ENCODE results near the gene TGM6.

The TGM6 gene

DNA sequence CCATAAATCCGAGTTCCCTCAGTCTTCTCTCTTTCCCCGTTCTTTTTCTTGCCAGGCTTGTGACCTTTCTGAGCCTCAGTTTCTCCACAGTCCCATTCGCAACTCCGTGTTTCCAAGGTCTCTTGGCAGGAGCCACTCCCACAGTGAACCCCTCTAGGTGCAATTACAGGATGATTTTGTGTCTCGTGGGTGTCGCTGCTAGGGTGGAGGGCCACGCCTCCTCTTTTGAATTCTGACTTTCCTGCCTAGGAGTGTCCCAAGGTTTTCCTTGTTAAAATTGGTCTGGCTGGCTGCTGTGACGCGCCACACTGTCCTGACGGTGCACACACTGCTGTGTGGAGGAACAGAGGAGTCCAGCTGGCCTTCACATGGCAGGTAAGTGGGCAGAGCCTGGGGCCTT is at the start of gene TGM6:
Gene TGM6, plus strand, starts transcription at position 301 of the 400 bp plus-strand sequence. Its CDS starts 68 bp downstream, at position 369.
- Histone ChIP-seq H3K27ac (no peak within 1 kb of the TSS), H3K9me3 (ENCODE audit: control insufficient read depth, low read length) (no peaks in the 10 kb centered on the region), H3K79me2 (no peaks in the 10 kb centered on the region), H3K4me3 (ENCODE audit: low read depth, low read length) (no peak within 1 kb of the TSS), H2AFZ (no peak within 1 kb of the TSS), H3K27me3 (ENCODE audit: control insufficient read depth, insufficient read depth, low read length) (no peaks in the 10 kb centered on the region), H3K4me2 (ENCODE audit: low read length) (no peak within 1 kb of the TSS), H3K36me3 (ENCODE audit: control insufficient read depth, insufficient read depth, low read length) (no peaks in the 10 kb centered on the region), H3K9ac (no peak within 1 kb of the TSS), H3K4me1 (no peaks in the 10 kb centered on the region)
- TF ChIP-seq, protein P1, sequence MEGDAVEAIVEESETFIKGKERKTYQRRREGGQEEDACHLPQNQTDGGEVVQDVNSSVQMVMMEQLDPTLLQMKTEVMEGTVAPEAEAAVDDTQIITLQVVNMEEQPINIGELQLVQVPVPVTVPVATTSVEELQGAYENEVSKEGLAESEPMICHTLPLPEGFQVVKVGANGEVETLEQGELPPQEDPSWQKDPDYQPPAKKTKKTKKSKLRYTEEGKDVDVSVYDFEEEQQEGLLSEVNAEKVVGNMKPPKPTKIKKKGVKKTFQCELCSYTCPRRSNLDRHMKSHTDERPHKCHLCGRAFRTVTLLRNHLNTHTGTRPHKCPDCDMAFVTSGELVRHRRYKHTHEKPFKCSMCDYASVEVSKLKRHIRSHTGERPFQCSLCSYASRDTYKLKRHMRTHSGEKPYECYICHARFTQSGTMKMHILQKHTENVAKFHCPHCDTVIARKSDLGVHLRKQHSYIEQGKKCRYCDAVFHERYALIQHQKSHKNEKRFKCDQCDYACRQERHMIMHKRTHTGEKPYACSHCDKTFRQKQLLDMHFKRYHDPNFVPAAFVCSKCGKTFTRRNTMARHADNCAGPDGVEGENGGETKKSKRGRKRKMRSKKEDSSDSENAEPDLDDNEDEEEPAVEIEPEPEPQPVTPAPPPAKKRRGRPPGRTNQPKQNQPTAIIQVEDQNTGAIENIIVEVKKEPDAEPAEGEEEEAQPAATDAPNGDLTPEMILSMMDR (IDR thresholded peaks at IDR 0.05), result no peak

- no peaks in the 10 kb centered on the region for H3K4me1 ChIP-seq
- no peak overlapping the region for H3K4me2 ChIP-seq (ENCODE audit: low read length)
- H3K27me3 ChIP-seq (ENCODE audit: control insufficient read depth, insufficient read depth, low read length), result no peaks in the 10 kb centered on the region
- H2AFZ ChIP-seq, result no peak overlapping the region
- H3K4me3 ChIP-seq (ENCODE audit: low read depth, low read length), result no peak overlapping the region
- no peak overlapping the region for H3K27ac ChIP-seq
- TF ChIP-seq, protein P1 (IDR thresholded peaks at IDR 0.05), result no peak
- H3K9me3 ChIP-seq (ENCODE audit: control insufficient read depth, low read length), result no peaks in the 10 kb centered on the region
- H3K79me2 ChIP-seq, result no peaks in the 10 kb centered on the region
- no peaks in the 10 kb centered on the region for H3K36me3 ChIP-seq (ENCODE audit: control insufficient read depth, insufficient read depth, low read length)
- H3K9ac ChIP-seq, result no peak overlapping the region
Observed at GRCh38 chr20:2331106-2331505, 49.6 kb upstream of the TGM6 start.

GRCh38 chr20:2331901-2332565 is 48.7 kb upstream of the TGM6 start:
- Histone ChIP-seq H3K79me2 (no peaks in the 10 kb centered on the region), H3K9me3 (ENCODE audit: control insufficient read depth, low read length) (no peaks in the 10 kb centered on the region), H3K27me3 (ENCODE audit: control insufficient read depth, insufficient read depth, low read length) (no peaks in the 10 kb centered on the region), H3K4me2 (ENCODE audit: low read length) (no peak overlapping the region), H3K36me3 (ENCODE audit: control insufficient read depth, insufficient read depth, low read length) (no peaks in the 10 kb centered on the region), H3K9ac (no peak overlapping the region), H2AFZ (no peak overlapping the region), H3K27ac (no peak overlapping the region), H3K4me3 (ENCODE audit: low read depth, low read length) (no peak overlapping the region), H3K4me1 (no peaks in the 10 kb centered on the region)
- TF ChIP-seq, protein P1 (IDR thresholded peaks at IDR 0.05), result no peak

DNA sequence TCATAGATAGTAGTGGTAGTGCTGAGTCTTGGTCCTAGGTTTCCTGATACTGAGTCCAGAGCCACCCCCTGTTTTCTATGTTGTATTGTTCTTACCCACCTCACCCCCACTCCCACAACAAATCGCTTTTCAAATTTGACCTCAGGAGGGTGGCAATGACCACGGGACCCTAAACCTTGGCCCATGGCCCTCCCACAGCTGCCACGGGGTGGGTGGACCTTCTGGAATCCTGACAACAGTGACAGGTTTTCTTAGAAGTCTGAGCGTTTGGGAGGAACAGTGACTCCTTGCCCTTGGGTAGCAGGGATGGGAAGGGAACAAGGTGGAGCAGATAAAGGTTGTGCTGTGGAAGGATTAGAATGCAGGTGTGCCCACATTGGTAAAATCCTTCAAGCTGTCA is 48.0 kb upstream of the TGM6 start:
- Histone ChIP-seq H3K9ac (no peak overlapping the region), H3K79me2 (no peaks in the 10 kb centered on the region), H3K4me2 (ENCODE audit: low read length) (no peak overlapping the region), H3K27me3 (ENCODE audit: control insufficient read depth, insufficient read depth, low read length) (no peaks in the 10 kb centered on the region), H3K4me1 (no peaks in the 10 kb centered on the region), H3K27ac (no peak overlapping the region), H3K9me3 (ENCODE audit: control insufficient read depth, low read length) (no peaks in the 10 kb centered on the region), H2AFZ (no peak overlapping the region), H3K36me3 (ENCODE audit: control insufficient read depth, insufficient read depth, low read length) (no peaks in the 10 kb centered on the region), H3K4me3 (ENCODE audit: low read depth, low read length) (no peak overlapping the region)
- TF ChIP-seq, protein P1 (IDR thresholded peaks at IDR 0.05), result no peak

- H3K9me3 ChIP-seq (ENCODE audit: control insufficient read depth, low read length), result no peaks in the 10 kb centered on the region
- H2AFZ ChIP-seq, result no peak overlapping the region
- no peaks in the 10 kb centered on the region for H3K27me3 ChIP-seq (ENCODE audit: control insufficient read depth, insufficient read depth, low read length)
- H3K4me3 ChIP-seq (ENCODE audit: low read depth, low read length), result no peak overlapping the region
- TF ChIP-seq, protein P1 (IDR thresholded peaks at IDR 0.05), result no peak
- no peaks in the 10 kb centered on the region for H3K36me3 ChIP-seq (ENCODE audit: control insufficient read depth, insufficient read depth, low read length)
- H3K9ac ChIP-seq, result no peak overlapping the region
- H3K79me2 ChIP-seq, result no peaks in the 10 kb centered on the region
- no peak overlapping the region for H3K27ac ChIP-seq
- no peak overlapping the region for H3K4me2 ChIP-seq (ENCODE audit: low read length)
- H3K4me1 ChIP-seq, result no peaks in the 10 kb centered on the region
Observed at GRCh38 chr20:2333821-2334220, 46.9 kb upstream of the TGM6 start.

Data from parathyroid adenoma (tissue), 2 donors.